Osteoblast (primary cell): Measurements from ENCODE around the gene PAIP1. TPM values are rescaled to one million over a fixed set of nuclear protein-coding genes. Genes with fewer than 3 reads are reported as not detected.
"Not testable (repeated sequence)": the region's sequence is repeated elsewhere in the genome, so short reads cannot be mapped to it uniquely, and the experiment has no call there.

Experiments
- DNase-seq: peaks from one replicate; pipeline ENCODE4 v3.0.0; 2011; ENCODE audit warnings: low spot score, mixed read lengths; ENCODE audit not compliant: insufficient read length; ENCODE audit errors: missing footprints
- H2AFZ ChIP-seq: 2 replicates; pipeline ENCODE4 v1.6.0; 2011; ENCODE audit warnings: mild to moderate bottlenecking, low read length
- H3K27ac ChIP-seq: 2 replicates; pipeline ENCODE4 v1.5.1; 2011; ENCODE audit warnings: mild to moderate bottlenecking, low read depth, low read length, moderate library complexity
- H3K27me3 ChIP-seq: 2 replicates; pipeline ENCODE4 v1.6.0; 2012; ENCODE audit warnings: mild to moderate bottlenecking, control low read depth, inconsistent platforms, low read length, moderate library complexity; ENCODE audit not compliant: insufficient read depth
- H3K36me3 ChIP-seq: 2 replicates; pipeline ENCODE4 v1.5.1; 2011; ENCODE audit warnings: mild to moderate bottlenecking, low read length, control low read depth, moderate library complexity; ENCODE audit not compliant: insufficient read depth
- H3K4me1 ChIP-seq: 2 replicates; pipeline ENCODE4 v1.5.1; 2011; ENCODE audit warnings: mild to moderate bottlenecking, low read length, control low read depth, moderate library complexity; ENCODE audit not compliant: insufficient read depth
- H3K4me2 ChIP-seq: 2 replicates; pipeline ENCODE4 v1.6.0; 2011; ENCODE audit warnings: mild to moderate bottlenecking, low read length; ENCODE audit not compliant: insufficient read depth
- H3K4me3 ChIP-seq: fragments of 200-600 bp; sonication (generic); 3 replicates; pipeline ENCODE4 v1.5.1; 2012; ENCODE audit warnings: mild to moderate bottlenecking, low read length, inconsistent platforms; ENCODE audit not compliant: insufficient read depth
- H3K79me2 ChIP-seq: 2 replicates; pipeline ENCODE4 v1.6.0; 2012; ENCODE audit warnings: mild to moderate bottlenecking, low read length, control low read depth, inconsistent platforms; ENCODE audit not compliant: insufficient read depth
- H3K9me3 ChIP-seq: 2 replicates; pipeline ENCODE4 v1.5.1; 2011; ENCODE audit warnings: low read depth, low read length, control low read depth
- H4K20me1 ChIP-seq: 2 replicates; pipeline ENCODE4 v1.6.0; 2012; ENCODE audit warnings: mild to moderate bottlenecking, low read length, control low read depth; ENCODE audit not compliant: insufficient read depth
- CTCF ChIP-seq: IDR thresholded peaks from 2 replicates; pipeline ENCODE4 v1.5.1; 2011; ENCODE audit warnings: mild to moderate bottlenecking, low read depth, low read length, moderate library complexity; ENCODE audit errors: extremely low read depth
- total RNA-seq: library from RNA; depleted of rRNA; stranded (reverse); fragments of >200 nt; gene quantifications from 2 replicates; pipeline ENCODE4 v1.2.3, GENCODE V29; 2012

The PAIP1 gene
- total RNA-seq, 1 donor: 122 TPM

- H3K79me2 ChIP-seq: peaks cover 58% of the 10 kb centered on the region
- H3K4me3 ChIP-seq: peak within 1 kb of the TSS; percentile 90
- no peaks in the 10 kb centered on the region for H3K27me3 ChIP-seq
- H3K27ac ChIP-seq: peak within 1 kb of the TSS; percentile 76
- H3K9me3 ChIP-seq: no peaks in the 10 kb centered on the region
- TF ChIP-seq CTCF: no peak
- H3K4me2 ChIP-seq: peak within 1 kb of the TSS; percentile 91
- no peaks in the 10 kb centered on the region for H4K20me1 ChIP-seq
- H2AFZ ChIP-seq: peak within 1 kb of the TSS; percentile 96
- peaks cover 10% of the 10 kb centered on the region for H3K4me1 ChIP-seq
- no peaks in the 10 kb centered on the region for H3K36me3 ChIP-seq
- peak; percentile 87 for DNase-seq
Observed at GRCh38 chr5:43602461-43603343, 45.8 kb upstream of the PAIP1 start, which contains the start of gene NNT. Gene NNT, plus strand, starts transcription at chr5:43603180. Its CDS starts 6,016 bp downstream, at chr5:43609196.

GRCh38 chr5:43601454-43602260 is 44.8 kb upstream of the PAIP1 start:
- Histone ChIP-seq H3K27me3 (no peaks in the 10 kb centered on the region), H4K20me1 (no peaks in the 10 kb centered on the region), H3K36me3 (no peaks in the 10 kb centered on the region), H3K27ac (peak overlapping the region; percentile 76), H3K4me2 (peak overlapping the region; percentile 91), H3K4me3 (peak overlapping the region; percentile 90), H2AFZ (peak overlapping the region; percentile 96), H3K9me3 (no peaks in the 10 kb centered on the region), H3K79me2 (peaks cover 48% of the 10 kb centered on the region), H3K4me1 (peaks cover 10% of the 10 kb centered on the region)
- TF ChIP-seq CTCF: no peak
- DNase-seq: no peak

GRCh38 chr5:43598927-43599326 is 42.0 kb upstream of the PAIP1 start:
- not testable (repeated sequence) for H3K27me3 ChIP-seq, H2AFZ ChIP-seq, DNase-seq, H3K36me3 ChIP-seq, H3K4me2 ChIP-seq, H3K27ac ChIP-seq, H3K4me3 ChIP-seq, H3K4me1 ChIP-seq, H3K9me3 ChIP-seq, H4K20me1 ChIP-seq
- peaks cover 24% of the 10 kb centered on the region for H3K79me2 ChIP-seq

- Histone ChIP-seq H3K4me3 (no peak overlapping the region), H3K27me3 (no peaks in the 10 kb centered on the region), H3K4me1 (no peaks in the 10 kb centered on the region), H3K27ac (no peak overlapping the region), H4K20me1 (no peaks in the 10 kb centered on the region), H2AFZ (no peak overlapping the region), H3K4me2 (no peak overlapping the region), H3K36me3 (no peaks in the 10 kb centered on the region), H3K9me3 (no peaks in the 10 kb centered on the region), H3K79me2 (no peaks in the 10 kb centered on the region)
- no peak for DNase-seq
- no peak for TF ChIP-seq CTCF
Observed at GRCh38 chr5:43592363-43592762, 35.5 kb upstream of the PAIP1 start.
